ENCODE results near the gene ARHGAP23.

ARHGAP23 gene, protein sequence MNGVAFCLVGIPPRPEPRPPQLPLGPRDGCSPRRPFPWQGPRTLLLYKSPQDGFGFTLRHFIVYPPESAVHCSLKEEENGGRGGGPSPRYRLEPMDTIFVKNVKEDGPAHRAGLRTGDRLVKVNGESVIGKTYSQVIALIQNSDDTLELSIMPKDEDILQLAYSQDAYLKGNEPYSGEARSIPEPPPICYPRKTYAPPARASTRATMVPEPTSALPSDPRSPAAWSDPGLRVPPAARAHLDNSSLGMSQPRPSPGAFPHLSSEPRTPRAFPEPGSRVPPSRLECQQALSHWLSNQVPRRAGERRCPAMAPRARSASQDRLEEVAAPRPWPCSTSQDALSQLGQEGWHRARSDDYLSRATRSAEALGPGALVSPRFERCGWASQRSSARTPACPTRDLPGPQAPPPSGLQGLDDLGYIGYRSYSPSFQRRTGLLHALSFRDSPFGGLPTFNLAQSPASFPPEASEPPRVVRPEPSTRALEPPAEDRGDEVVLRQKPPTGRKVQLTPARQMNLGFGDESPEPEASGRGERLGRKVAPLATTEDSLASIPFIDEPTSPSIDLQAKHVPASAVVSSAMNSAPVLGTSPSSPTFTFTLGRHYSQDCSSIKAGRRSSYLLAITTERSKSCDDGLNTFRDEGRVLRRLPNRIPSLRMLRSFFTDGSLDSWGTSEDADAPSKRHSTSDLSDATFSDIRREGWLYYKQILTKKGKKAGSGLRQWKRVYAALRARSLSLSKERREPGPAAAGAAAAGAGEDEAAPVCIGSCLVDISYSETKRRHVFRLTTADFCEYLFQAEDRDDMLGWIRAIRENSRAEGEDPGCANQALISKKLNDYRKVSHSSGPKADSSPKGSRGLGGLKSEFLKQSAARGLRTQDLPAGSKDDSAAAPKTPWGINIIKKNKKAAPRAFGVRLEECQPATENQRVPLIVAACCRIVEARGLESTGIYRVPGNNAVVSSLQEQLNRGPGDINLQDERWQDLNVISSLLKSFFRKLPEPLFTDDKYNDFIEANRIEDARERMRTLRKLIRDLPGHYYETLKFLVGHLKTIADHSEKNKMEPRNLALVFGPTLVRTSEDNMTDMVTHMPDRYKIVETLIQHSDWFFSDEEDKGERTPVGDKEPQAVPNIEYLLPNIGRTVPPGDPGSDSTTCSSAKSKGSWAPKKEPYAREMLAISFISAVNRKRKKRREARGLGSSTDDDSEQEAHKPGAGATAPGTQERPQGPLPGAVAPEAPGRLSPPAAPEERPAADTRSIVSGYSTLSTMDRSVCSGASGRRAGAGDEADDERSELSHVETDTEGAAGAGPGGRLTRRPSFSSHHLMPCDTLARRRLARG (N-terminal part only)

DNA sequence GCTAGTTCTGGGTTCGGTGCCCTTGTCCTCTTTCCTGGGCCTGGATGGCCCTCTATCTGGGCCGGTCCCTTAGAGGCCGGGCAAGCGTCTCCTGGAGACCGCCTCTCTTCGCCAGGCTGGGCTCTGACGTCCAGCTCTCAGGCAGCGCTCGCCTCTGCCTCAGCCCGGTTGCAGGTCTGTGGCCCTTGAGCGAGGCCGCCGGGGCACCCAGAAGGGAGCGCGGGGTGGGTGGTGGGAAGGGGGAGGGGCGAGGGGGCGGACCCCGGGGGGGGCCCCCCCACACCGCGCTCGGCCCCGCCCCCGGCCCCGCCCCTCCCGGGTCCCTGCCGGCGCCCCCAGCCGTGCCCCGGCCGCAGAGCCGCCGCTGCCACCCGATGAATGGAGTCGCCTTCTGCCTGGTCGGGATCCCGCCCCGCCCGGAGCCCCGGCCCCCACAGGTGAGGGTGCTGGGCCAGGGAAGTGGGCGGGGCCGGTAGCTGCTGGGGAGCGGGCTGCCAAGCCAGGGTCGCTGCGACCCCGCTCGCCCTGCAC is at the start of gene ARHGAP23:
Gene ARHGAP23 (plus strand): TSS at position 353 of the 531 bp plus-strand sequence. CDS start 22 bp downstream, at position 375.
- peak in 9 of 10 donors; percentile 58 to 95 (median 76) for DNase-seq
- intact Hi-C loops (cut with DNase I) = no loop called here

DNA sequence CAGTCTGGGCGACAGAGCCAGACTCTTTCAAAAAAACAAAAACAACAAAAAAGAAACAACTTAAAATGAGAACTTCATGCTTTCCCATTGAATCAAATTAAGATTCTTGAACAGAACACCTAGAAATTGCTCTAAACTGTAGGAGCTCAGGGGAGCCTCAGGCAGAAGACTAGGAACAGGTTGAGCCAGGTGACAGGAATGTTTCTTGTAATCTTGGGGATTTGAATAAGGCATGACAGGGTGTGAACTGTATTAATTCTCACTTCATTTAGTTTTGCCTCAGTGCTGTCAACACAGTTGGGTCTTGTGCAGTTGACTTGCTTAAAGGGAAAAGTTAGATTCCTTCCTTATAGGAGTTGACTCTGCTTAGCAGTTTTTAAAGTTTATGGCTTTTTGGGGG is 48.8 kb upstream of the ARHGAP23 start:
- intact Hi-C loops (cut with DNase I) = no loop called here
- DNase-seq = no peak

DNA sequence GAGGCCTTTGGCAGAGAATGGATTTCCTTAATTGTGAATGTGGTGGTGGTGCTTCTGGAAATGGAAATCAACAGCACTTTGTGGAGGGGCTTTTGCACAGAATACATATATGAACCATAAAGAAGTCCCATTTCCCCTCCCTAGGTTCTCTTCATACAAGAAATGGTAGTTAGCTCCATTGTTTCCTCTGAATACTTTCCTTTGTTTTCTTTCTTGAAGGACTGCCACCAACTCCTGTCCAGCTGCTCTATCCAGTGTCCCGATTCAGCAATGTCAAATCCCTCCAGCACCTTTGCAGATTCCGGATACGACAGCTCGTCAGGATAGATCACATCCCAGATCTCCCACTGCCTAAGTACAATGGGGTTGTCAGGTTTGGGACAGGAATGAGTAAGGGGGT is 33.2 kb upstream of the ARHGAP23 start:
- no peak for DNase-seq
- intact Hi-C loops (cut with DNase I) = no loop called here

DNA sequence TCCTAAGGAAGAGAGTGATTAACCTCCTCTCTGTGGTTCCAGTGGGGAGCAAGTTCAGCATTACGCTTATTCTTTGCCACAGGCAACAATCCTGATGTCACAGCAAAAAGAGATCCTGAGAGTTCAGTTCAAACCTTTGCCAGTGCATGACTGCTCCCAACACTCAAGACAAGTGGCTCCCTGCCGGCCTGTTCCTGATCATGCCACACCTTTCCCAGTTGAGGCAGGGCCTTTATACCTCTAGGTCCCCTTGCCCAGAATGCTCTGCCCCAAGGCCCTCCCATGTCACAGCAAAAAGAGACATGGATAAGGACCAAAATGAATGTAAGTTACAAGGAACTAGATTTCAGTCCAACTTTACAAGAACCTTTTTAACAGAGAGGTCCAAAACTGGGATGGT is 31.0 kb upstream of the ARHGAP23 start:
- DNase-seq = no peak
- intact Hi-C loops (cut with DNase I) = no loop called here

DNA sequence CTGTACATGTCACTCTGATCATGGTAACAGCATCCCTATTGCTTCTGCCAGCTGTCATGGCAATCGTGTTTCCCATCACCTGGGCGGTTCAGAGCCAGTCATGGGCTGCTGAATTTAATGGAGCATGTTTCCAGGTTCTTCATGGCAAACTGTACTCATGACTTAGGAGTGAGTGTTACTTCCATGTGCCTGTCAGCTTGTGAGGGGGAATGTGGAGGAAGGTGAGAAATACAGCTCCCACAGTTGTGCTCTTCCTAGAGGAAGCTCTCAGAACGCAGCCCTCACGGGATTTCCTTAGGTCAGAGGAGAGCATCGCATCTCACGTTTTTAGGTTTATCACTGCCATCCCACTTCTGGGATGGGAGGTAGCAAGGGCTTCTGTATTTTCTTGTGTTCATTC is 28.0 kb upstream of the ARHGAP23 start:
- no peak for DNase-seq
- intact Hi-C loops (cut with DNase I) = no loop called here

DNA sequence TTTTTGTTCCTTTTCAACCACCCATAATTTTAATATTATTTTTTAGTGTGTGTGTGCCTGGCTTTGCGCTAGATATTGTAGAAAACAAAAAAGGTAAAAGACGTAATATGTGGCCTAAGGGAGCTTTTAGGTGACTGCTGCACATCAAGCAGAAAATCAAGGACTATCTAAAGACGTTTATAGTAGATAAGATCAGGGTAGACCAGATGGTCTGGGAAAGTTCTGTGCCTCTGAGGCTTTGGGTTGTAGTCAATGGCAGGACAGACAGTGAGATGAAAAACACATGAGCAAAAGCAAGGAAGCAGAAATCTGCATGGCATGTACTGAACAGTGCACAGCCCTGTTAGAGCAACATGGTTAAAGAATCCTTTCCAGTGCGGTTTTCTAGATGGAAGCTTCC is 26.8 kb upstream of the ARHGAP23 start:
- DNase-seq = no peak
- intact Hi-C loops (cut with DNase I) = no loop called here

DNA sequence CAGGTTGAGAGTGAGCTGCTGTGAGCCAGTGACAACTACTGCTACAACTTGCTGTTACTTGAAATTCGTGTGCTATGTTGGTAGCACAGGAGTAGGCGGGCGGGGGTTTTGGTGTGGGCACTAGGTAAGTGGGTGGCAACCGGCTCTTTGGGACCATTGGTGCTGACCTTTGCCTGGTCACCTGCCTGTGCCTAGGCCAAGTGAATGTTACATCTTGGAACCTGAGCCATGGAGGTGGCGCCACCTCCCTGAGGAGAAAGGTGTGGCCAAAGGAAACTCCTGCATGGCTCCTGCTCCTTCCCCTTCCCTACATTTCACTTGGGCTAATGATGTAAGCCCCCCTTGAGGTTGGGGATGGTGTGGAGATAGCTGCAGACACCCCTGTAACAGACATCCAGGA is 25.4 kb upstream of the ARHGAP23 start:
- intact Hi-C loops (cut with DNase I) = no loop called here
- no peak for DNase-seq

DNA sequence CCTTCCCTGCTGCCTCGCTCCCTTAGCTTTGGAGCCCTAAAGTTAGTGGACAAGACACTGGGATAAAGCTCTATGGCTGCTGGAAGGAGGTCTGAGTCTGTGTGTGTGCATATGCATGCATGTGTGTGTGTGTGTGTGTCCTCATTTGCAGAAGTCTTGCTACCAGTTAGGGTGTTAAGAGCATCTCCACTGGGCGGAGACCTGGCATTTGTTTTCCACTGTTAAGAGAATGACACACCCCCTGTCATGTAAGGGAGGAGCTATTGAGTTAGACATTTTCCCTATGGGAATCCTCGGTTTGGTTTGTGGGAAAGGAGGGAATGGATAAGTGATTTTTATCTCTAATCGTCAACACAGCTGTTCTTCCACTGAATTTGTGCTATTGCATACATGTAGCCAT is 24.8 kb upstream of the ARHGAP23 start:
- DNase-seq = no peak
- intact Hi-C loops (cut with DNase I) = no loop called here

DNA sequence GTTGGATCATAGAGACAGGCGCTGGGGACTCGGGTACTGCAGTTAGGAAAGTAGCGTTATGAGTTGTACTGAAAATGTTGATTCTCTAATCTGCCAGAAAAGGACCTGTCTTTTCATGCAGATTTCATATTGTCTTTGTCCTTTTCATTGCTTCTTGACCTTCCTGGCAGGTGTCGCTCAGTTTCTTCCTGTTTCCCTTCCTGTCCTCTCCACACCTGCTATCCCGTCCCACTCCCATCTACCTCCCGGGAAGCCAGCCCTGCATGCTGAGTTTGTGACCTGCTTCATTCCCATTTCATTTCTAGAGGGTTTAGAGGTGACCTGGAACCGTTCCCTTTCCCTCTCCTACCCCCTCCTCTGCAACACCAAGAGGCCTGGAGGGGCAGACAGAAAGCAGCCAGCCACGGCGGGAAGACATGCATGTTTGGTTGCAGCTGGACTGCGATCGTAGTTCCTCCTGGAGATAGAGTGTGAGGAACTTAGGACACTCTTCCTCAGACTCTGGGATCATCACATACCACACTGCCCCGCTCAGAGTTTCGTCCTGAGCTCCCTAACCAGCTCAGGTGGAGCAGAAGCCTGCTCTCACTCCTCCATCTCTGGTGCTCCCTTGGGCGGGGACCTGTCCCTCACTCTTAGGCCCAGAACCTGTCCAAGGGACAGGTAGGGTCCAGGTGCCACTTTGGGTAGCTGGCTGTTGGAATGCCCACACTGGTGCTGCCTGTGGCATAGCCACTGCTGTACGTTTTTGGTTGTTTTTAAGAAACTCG is 23.9 kb upstream of the ARHGAP23 start:
- DNase-seq = no peak
- intact Hi-C loops (cut with DNase I) = no loop called here

DNA sequence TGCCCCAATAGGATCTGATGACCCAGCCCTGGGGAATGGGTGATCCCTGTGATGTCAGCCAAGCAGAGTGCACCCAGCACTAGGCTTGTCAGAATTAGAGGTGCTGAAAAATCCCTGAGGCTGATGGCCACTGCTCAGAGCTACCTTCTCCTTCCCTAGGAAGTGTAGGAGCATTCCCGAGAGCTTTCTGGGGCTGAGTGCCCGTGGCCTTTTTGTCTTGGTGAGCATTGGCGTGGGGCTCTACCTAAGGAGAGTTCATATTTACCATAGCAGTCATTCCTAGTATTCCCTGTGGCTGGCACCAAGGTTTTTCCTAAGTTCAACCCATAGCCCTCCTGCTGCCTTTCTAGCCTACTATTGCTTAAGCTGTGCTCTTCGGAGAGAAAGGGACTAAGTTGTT is 22.6 kb upstream of the ARHGAP23 start:
- intact Hi-C loops (cut with DNase I) = no loop called here
- DNase-seq = no peak

DNA sequence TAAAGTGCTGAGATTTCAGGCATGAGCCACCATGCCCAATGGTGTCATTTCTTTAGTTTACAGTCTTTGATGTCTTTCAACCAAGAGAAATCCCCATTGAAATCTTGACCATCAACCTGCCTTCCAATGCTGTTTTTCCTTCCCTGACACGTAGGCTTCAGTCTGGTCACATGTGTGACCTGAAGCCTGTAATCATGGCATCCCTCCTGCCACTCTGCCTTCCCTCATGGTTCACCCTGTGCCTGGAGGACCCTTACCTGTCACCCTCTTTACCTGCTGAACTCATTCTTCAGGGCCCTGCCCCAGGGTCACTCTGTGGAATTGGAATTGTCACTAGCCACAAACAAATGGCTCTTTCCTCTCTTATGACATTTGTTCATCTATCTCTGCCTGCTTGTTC is 18.1 kb upstream of the ARHGAP23 start:
- no peak for DNase-seq
- intact Hi-C loops (cut with DNase I) = no loop called here

DNA sequence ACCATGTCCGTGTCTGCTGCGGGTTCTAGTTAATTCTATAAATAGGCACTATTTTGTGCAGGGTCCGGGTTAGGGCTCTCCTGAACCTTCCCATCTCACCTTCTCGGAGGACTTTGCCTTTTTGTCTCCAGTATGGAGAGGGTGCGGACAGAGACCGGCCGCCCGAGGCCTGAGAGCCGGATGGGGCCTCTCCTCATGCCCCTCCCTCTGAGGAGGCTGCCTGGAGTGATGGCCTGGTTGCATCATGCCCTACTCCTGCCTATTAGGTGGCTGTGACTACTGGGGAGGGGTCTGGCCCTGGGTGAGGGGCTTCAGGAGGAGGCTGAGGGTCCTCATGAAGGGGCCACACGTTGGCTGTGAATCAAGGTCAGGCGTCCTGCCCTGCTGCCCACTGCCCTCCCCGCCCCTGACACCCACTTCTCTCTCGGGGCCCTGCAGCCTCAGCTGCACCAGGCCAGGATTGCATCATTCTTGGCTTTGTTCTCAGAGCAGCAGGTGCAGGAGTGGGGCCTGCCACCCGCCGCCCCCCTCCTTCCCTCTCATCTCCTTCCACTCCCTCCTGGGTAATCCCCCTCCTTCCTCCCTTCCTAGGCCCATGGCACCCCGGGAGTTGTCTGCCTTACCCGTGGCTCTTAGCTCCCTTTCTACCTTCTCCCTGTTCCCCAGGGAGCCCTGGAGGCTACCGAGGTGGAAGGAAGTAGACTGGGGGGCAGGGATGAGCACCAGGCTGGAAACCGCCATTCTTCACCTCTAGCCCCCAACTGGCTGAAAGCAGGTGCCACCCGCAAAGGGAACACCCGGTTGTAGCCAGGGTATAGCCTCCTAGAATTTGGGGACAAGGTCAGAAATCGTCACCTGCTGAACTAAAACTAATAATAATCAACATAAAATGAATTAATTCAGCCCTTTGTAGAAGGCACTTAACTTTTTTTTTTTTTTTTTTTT is 12.7 kb upstream of the ARHGAP23 start:
- DNase-seq = peak in 5 of 10 donors; percentile 43 to 90 (median 79)
- intact Hi-C loops (cut with DNase I) = no loop called here

DNA sequence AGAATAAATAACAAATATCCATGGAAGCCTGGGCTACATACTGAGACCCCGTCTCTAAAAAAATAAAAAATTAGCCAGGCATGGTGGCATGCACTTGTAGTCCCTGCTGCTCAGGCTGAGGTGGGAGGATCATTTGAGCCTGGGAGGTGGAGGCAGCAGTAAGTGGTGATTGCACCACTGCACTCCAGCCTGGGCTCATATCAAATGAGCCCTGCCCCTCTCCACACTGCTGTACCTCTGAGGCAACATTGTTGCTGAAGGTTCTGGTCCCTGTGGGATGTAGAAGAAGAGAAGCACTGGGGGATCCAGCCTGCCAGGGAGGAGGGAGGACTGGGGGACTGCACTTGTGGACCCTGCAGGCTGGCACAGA is 11.4 kb upstream of the ARHGAP23 start:
- peak in 2 of 10 donors; percentile 6 to 48 for DNase-seq
- intact Hi-C loops (cut with DNase I) = no loop called here

DNA sequence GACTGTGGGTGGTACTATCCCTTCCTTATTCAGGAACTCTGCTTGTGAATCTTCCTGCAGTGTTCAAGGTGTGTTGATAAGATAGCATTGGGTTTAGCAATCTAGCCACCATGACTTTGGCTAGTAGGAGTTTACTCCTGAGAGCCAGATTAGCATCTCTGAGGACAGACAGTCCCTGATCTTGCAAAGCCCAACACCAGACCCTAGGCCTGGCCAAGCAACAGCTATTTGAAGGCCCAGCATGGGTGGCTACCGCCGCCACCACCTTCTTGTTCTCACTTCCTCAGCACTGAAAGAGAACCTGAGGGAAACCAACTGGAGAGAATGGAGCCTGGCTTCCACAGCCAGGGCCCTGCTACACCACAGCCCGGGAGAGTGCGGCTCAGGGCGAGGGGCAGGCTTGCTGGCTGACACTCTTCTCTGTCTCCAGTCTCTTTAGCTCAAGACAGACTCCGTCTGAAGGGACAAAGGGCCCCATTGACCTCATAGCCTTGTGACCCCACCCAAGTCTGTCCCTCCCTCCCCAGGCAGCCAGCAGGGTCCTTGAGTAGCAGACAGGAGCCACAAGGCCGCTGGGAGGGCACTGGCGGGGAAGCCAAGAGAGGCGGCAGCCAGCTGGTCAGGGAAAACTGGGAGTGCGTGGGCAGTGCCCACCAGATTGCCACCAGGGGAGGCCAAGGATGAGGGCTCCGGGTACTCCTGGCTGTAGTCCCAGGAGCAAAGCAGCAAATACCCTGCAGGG is 10.9 kb upstream of the ARHGAP23 start:
- peak in 4 of 10 donors; percentile 10 to 80 (median 72) for DNase-seq
- intact Hi-C loops (cut with DNase I) = no loop called here

DNA sequence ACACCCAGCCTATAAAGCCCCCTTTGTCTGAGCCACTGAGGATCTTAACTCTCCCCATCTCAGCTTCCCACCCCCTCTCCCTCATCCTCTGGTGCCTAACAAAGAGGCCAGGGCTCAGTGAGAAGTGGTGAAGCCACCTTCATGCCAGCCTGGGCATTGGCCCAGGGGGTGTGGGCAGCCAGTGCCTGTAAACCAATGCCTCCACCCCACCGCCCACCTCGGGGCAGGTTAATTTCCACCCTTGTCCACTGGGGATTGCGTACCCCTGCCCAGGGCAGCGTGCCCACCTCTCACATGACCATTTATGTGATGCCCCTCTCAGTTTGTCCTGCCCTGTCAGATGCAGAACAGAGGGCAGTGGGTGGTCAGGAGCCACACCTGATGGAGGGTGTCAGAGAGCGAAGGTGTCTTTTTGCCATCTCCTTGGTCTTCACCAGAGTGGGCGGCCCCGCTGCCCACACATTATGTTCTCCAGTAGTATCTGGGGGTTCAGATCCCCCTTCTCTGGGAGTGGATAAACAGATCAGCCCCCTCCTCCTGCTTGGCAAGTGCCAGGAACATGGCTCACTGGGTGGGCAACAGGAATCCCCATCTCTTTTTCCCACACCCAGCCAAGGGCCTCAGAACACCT is 10.1 kb upstream of the ARHGAP23 start:
- intact Hi-C loops (cut with DNase I) = no loop called here

DNA sequence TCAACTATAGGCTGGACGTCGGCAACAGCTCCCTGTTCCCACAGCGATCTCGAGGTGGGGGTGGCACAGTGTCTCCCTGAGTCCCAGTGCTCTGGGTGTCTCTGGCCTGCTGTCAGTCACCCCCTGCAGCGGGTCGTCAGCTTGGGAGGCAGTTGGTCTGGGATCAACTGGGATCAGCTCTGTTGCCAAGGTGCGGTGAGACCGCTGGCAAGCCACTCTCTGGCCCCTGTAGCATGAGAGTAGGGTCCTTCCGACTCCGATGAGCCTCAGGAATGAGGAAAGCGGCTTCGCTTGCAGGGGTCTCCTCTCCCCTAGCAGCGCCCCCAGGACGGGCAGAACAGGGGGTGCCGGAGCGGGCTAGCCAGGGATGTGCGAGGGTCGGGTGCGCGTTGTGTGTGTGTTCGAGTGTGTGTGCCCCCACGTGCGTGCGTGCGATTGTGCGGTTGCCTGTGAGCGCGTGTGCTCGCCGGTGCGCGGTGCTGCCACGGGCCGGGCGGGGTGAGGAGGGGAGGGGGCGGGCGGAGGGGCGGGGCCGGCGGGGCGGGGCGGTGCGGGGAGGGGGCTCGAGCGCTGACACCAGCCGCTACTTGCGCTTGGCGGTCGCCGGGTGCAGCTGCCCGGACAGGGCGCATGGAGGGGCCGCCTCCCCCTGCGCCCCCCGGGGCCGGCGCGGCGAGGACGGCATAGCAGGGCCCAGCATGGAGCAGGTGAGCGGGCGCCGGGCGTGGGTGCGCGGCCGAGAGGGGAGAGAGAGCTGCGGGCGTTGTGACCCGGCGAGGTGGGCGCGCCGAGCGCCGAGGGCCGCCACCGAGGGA is 9.4 kb upstream of the ARHGAP23 start:
- peak in 3 of 10 donors; percentile 19 to 88 (median 68) for DNase-seq

More for the DNA sequence above, 10.1 kb upstream of the ARHGAP23 start:
- peak in 2 of 10 donors; percentile 26 to 84 for DNase-seq

More for the DNA sequence above, 9.4 kb upstream of the ARHGAP23 start:
- intact Hi-C loops (cut with DNase I) = no loop called here

All from posterior cingulate gyrus (tissue), 11 donors.